GM18520 (cell line): Measurements from ENCODE around the gene SFN.
A peak's percentile ranks its signal among the peaks of the same experiment; 100 is the strongest.
"Not testable (repeated sequence)": the region's sequence is repeated elsewhere in the genome, so short reads cannot be mapped to it uniquely, and the experiment has no call there.

ENCODE experiments used
- ATAC-seq: cut with Tn5 transposase; IDR thresholded peaks from one replicate; pipeline ENCODE4 v1.9.1; 2021; ENCODE audit not compliant: unreplicated experiment

The SFN gene

DNA sequence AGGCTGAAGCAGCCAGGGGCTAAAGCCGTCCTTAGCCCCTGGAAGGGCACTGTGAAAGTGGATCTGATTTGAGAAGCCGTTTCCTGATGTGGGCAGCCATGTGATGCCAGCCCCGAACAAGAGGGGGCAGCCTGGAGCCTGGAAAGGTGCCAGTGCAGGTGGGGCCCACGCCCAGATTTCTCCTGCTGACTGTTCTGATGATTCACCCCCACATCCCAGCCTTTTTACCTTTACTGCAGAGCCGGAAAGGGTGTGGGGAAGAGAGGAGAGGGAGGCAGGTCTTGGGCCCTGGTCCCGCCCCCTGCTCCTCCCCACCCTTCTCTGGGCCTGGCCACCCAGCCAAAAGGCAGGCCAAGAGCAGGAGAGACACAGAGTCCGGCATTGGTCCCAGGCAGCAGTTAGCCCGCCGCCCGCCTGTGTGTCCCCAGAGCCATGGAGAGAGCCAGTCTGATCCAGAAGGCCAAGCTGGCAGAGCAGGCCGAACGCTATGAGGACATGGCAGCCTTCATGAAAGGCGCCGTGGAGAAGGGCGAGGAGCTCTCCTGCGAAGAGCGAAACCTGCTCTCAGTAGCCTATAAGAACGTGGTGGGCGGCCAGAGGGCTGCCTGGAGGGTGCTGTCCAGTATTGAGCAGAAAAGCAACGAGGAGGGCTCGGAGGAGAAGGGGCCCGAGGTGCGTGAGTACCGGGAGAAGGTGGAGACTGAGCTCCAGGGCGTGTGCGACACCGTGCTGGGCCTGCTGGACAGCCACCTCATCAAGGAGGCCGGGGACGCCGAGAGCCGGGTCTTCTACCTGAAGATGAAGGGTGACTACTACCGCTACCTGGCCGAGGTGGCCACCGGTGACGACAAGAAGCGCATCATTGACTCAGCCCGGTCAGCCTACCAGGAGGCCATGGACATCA, at the start of gene SFN:
SFN (plus strand) TSS at position 369 of the 904 bp plus-strand sequence; CDS start at position 433, 64 bp downstream.
- ATAC-seq: no peak

DNA sequence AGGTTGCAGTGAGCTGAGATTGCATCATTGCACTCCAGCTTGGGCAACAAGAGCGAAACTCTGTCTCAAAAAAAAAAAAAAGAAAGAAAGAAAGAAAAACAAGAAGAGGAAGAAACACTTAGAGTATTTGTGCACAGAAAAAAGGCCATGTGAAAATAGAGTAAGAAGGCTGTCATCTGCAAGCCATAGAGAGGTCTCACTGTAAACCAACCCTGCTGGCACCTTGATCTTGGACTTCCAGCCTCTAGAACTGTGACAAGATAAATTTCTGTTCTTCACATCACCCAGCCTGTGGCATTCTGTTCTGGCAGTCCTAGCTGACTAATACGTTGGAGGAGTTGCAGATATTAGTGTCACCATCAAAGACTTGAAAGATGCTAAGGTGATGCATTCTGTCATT, 48.6 kb upstream of the SFN start:
- ATAC-seq: no peak

DNA sequence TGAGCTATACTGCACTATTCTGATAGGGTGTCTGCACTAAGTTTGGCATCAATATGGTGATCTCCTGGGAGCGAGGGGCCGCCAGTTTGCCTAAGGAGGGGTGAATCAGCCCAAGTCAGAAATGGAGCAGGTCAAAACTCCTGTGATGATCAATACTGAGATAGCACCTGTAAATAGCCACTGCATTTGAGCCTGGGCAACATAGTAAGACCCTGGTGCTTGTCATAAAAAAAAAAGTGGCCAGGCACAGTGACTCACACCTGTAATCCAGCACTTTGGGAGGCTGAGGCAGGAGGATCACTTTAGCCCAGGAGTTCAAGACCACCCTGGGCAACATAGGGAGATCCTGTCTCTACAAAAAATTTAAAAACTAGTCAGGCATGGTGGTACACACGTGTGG, 48.1 kb upstream of the SFN start:
- no peak for ATAC-seq

- ATAC-seq: peak; percentile 63
Observed at GRCh38 chr1:26820784-26821269, 42.1 kb upstream of the SFN start.

DNA sequence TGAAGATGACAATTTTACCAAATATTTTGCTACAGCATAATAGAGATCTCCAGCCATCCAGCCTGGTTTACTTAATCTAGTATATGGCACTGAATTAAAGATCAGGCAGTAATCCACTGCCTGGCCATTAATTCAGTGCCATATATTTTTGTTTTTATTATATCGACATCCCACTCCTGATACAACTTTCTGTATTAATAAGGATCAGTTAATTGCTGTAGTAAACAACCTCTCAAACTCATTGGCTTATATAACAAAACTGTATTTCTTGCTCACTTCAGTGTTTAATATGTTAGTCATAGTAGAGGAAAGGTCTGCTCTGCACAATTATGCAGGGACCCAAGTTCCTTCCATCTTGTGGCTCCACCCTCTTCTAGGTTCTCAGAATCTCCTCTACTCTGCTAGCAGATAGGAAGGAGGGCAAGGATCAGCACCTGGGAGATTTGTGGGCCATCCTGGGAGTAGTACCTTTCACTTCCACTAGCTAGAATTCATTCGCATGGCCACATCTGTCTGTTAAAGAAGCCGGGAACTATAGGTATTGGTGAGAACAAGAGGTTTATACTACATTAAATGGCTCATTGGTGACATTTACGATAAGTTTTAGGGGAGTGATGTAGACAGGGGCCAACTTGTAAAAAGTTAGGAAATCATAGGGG, 40.1 kb upstream of the SFN start:
- no peak for ATAC-seq

DNA sequence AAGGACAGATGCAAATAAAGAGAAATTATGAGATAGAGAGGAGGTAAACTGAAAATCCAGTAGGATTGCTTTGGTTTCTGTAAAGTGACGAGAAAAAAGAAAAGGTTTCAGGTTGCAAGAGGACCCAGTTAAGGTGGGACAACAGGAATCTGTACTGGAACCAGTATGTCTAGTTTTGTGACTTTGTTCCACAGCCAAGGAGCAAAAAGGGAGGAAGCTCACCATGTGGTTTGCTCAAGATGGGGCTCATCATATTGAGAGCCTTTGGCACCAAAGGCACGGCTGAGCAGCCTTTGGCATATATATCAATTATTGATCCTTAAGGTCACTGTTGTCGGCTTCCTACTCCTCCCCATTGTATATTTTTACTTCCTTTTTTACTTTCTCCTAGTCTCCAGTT, 38.2 kb upstream of the SFN start:
- ATAC-seq: no peak

DNA sequence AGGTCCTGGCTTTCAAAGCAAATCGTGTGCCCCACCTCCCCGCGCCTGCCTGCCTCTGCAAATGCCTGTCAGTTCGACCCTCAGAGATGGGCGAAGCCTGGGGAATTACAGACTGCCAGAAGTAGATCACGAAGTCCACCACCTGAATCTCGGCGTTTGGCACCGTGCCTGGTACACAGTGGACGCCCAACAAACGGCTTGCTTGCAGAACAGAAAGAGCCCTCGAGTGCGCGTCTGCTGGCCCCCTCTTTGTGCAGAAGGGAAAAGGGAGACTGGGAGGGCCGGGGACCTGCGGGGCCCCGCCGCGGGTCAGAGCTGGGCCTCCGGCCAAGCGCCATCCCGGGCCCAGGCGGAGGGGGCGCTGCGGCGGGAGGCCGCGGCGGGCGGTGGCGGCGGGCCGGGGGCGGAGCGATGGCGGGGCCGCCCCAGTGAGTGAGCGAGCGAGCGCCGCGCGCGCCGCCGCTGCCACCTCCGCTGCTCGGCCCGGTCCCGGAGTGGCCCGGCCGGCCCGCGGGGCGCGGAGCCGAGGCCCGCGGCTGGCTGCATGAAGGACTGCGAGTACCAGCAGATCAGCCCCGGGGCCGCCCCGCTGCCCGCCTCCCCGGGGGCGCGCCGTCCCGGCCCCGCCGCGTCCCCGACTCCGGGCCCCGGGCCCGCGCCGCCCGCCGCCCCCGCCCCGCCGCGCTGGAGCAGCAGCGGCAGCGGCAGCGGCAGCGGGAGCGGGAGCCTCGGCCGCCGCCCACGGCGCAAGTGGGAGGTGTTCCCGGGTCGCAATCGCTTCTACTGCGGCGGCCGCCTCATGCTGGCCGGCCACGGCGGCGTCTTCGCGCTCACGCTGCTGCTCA, 36.5 kb upstream of the SFN start, which contains the start of gene ZDHHC18:
ZDHHC18 (plus strand) TSS at position 428 of the 845 bp plus-strand sequence; CDS start at position 545, 117 bp downstream.
- peak; percentile 67 for ATAC-seq

- no peak for ATAC-seq
Observed at GRCh38 chr1:26827106-26827604, 35.8 kb upstream of the SFN start.

DNA sequence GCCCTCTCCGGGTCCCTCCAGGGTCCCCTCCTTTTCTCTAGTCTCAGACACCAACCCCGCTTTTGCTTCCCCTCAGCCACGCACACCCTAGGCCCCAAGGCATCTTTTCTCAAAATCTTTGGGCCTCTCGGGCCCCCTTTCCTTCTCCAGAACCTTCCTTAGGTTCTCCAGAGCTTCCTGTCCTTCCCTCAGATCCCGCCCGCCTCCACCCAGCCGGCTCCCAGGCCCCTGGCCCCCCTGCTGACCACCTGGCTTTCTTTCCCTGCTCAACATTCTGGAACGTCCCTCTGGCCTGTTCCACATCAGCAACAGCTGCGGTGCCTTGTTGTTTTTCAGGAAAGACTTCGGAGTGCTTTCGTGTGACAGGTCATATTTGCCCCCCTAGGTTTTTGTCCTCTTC, 35.3 kb upstream of the SFN start:
- ATAC-seq: no peak

DNA sequence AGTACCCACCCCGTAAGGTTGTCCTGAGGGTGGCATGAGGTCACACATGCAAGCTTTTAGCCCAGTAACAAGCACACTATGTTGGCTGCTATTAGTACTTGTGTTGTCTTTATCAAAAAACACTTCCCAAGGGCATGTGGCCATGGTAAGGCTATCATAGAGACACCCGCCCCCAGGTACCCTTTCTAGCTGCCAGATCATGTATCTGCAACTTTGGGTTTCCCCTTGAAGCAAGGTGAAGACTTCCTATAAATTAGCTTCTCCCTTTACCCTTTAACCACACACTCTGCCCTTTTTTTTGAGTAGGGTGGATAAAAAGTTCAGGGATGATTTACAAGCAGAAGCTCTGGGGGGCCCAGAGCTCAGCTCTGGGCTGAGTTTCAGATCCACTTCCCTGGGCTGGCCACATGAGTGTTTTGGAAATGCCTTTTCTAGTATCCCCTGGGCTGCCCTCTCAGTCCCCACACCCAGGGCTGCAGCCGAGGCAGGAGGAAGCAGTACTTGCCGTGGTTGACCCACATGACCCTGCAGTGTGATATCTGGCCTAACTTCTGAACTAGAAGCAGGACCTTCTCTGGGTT, 34.4 kb upstream of the SFN start:
- no peak for ATAC-seq

GRCh38 chr1:26829184-26829911, 33.6 kb upstream of the SFN start:
- ATAC-seq: no peak

DNA sequence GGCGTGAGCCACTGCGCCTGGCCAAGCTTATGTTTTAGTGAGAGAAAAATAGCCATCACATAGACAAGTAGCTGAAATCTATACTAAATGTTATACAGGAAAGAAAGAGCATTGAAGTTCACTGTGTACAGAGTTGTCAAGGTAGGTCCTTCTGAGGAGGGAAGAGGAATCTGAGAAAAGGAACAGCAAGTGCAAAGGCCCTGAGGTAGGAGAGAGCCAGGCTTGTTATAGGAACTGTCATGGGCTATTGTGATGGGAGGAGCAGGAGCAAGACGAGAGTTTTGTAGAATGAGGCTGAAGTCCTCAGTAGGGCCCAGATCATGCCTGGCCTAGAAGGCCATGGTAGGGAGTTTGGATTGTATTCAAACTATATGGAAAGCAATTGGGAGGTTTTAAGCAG, 31.9 kb upstream of the SFN start:
- ATAC-seq: no peak

GRCh38 chr1:26831546-26832248, 31.3 kb upstream of the SFN start:
- ATAC-seq: no peak

DNA sequence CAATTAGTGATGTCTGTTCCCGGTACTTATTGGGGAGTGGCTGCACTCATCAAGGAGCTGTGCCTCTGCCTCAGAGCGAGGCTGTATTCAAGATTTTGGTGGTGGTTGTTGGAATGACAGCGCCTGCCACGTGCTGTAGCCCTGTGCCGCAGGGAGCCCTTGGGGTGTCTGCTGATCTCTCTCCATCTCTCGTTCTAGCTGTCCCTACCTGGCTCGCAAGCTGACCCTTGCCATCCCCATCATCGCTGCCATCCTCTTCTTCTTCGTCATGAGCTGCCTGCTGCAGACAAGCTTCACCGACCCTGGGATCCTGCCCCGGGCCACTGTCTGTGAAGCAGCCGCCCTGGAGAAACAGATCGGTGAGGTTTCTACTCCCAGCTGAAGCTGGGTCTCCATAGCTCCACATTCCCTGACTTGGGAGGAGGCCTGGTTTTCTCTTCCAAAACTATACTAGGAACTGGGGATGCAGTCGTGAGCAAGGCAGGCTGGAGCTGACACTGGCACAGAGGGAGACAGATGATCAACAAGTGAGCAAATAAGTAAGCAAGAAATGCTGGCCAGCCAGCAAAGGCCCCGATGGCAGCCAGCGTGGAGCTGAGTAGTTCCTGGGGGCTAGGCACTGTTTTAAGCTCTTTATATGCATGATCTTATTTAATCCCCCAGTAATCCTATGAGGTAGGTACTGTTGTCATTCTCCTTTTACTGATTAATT, 30.5 kb upstream of the SFN start:
- ATAC-seq: no peak

- ATAC-seq: peak; percentile 65
Observed at GRCh38 chr1:26833432-26834405, 29.2 kb upstream of the SFN start.

DNA sequence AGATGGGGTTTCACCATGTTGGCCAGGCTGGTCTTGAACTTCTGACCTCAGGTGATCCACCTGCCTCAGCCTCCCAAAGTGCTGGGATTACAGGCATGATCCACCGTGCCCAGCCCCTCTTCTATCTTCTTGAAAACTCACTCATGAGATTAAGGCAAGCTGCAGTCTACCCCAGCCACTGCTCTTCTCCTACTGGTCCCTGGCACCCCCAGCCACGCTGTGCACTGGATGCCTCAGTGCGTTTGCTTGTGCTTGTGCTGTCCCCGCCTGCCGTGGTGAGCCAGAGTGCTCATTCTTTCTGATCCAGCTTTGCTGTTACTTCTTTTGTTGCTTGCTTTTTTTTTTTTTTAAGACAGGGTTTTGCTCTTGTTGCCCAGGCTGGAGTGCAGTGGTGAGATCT, 25.3 kb upstream of the SFN start:
- not testable (repeated sequence) for ATAC-seq
